GM19193 (cell line): ENCODE measurements around the gene CALU.

Experiments used
- POLR2A ChIP-seq: IDR thresholded peaks from 4 replicates; pipeline ENCODE4 v1.6.1; 2011; ENCODE audit not compliant: insufficient read depth, insufficient read length; ENCODE audit errors: extremely low read depth

Gene CALU

DNA sequence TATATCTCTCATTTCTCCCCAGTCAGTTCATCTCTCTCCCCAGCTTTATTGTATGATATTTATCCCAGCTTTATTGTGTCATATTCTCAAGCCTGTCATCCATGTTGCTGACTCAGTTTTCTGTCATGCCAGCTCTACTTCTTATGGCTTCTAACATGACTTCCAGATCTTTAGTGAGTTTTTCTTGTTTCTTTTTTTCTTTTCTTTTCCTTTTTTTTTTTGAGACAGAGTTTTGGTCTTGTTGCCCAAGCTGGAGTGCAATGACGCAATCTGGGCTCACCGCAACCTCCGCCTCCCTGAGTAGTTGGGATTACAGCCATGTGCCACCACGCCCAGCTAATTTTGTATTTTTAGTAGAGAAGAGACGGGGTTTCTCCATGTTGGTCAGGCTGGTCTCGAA, 28.7 kb upstream of the CALU start:
- TF ChIP-seq POLR2A: no peak

DNA sequence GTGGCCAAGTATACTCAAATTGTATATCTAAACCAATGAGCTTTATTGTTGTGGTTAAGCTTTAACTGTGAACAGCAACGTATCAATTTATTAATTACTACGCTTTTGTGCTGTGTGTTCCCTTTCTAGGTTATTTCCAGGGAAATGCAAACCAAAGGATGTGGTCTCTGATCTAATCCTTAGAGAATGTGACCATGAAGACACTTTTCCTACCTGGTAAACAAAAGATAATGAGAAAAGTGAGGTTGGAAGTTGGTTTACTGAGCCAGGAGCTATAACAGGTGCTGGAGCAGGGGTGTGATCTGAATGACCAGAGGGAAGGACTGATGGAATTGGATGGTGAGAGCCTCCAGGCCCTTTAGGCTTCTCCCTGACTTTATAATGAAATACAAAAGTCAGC, 25.4 kb upstream of the CALU start:
- no peak for TF ChIP-seq POLR2A

DNA sequence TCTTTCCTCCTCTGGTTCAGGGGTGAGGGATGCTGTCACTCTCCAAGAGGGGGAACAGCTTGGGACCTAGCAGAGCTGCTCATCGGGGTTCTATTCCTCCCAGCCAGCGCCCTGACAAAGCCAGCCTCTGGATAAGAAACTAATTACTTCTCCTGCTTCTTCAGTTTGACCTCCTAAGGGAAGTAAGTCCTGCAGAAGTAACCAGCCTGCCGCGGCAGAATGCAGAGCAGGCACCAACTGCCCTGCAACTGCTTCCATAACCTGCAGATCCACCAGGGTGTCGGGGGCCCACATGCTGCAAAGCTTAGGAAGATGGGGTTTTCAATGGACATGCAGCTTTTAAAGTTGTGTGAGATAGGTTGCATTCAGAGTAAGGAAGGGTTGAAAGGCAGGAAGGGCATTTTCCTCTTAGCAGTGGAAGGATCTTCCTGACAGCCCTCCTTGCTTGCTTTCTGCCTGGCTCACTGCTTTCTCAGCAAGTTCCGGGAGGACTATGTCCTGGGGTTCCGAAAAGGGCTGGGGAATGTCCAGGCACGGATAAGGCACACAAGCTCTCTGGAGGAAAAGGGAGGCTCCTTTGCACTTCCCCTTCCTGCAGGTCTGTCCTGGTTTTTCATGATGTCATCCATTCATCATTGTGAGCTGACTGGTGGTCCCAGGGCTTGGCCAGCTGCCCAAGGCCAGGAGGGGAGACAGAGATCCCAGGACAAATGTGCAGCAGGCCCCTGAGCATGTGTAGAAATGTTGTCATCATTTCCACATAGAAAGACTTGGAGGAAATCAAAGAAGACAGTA, 24.3 kb upstream of the CALU start:
- TF ChIP-seq POLR2A: no peak

DNA sequence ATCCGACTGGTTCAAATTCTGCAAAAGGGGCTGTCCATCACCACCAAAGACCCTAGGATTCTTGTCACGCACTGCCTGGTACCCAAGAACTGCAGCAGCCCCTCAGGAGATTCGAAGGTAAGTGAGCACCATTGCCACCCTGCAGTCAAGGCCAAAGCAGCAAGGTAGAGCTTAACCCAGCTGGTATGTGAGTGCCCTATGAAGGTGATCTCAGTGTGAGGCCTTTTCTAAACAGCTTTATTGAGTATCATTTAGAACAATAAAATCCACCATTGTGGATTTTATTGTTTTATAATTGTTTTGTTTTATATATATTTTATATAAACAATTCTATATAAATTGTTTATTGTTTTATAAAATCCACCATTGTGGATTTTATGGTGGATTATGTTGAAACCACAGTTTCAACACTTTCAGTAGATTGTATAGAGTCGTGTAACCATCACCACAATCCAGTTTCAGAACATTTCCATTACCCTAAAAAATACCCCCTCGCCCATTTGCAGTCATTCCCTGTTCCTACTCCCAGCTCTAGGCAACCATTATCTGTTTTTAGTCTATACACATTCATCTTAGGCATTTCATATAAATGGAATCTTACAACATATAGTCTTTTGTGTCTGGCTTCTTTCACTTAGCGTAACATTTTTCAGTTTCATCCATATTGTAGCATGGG, 20.1 kb upstream of the CALU start:
- TF ChIP-seq POLR2A: no peak

DNA sequence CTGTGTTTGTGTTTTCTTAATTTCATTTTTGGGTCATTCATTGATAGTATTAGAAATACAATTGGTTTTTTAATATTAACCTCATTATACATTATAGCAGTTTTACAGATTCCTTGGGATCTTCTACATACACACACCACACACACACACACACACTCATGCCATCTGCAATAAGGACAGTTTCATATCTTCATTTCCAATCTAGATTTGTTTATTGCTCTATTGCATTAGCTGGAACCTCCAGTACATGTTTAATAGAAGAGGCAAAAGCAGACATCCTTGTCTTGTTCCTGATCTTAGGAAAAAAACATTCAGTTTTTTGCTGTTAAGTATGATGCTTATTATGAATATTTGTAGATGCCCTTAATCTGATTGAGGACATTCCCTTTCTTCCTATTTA, 17.8 kb upstream of the CALU start:
- no peak for TF ChIP-seq POLR2A

DNA sequence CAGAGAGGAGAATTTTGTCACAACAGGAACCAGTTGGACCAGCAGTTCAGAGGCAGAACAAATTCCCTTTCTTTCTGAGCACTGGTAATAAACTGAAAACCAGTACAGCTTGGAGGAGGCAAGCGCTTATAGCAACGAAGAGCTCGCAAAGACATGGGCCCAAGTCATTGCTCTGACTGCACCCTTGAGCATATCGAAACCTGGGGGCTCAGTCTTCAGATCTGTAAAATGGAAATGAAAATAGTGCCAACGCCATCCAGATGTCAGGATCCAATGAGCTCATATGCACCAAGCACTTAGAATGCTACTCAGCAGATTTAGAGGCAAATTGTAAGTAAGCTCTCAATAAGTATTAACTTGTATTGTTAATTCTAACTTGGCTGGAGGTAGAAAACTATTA, 14.4 kb upstream of the CALU start:
- TF ChIP-seq POLR2A: no peak

DNA sequence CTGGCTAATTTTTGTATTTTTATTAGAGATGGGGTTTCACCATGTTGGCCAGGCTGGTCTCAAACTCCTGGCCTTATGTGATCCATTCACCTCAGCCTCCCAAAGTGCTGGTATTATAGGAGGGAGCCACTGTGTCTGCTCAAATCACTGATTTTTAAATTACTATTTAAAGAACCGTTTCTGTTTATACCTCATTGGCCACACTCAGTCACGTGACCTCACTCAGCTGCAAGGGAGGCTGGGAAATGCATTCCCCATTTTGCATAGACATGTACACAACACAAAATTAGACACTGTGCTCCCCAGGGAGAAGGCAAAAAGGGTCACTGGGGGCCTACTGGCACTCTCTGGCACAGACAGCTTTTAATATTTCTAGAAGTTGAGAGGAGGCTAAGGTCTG, 13.6 kb upstream of the CALU start:
- TF ChIP-seq POLR2A: no peak

DNA sequence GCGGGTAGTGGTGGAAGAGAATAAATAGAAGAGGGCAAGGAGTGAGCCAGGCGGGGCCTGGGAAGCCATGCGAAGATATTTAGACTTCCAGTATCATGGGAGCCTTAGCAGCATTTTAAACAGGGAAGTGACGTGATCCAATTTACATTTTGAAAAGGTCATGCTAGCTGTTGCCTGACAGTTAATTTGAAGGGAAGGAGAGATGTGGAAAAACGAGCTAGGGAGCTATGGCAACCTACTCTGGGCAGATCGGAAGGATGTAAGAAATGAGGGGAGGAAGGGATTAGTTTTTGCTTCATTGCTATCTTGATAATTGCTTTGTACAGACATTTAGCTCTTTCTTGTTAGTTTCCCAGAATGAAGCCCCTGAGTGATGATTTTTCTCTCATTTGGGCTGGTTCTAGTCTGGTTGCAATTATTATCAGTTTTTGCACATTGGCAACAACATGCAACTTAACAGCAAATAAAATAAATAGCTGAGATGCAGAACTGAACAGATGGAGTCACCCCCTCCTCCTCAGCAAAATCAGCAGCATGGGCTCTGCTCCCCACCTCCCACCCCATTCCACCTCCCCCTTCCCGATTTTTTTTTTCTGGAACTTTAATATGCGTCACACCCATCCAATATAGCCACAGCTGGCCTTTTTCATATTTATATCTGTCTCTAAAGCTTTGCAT, 13.0 kb upstream of the CALU start:
- no peak for TF ChIP-seq POLR2A

DNA sequence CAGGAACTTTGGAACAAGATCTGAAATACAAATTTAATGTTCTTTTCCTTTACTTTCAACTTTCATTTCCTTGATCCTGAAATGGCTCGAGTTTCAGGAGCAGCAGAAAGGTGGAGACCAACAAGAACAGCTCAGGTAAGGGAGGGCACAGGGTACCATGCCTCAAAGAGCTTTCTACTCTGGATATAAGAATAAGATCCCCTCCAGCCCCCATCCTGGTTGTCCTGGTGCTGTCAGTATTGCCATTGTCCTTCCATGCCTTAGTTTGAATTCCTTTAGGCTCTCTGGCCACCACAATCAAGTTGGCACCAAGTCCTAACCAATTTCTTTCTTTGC, 12.5 kb upstream of the CALU start:
- TF ChIP-seq POLR2A: no peak

DNA sequence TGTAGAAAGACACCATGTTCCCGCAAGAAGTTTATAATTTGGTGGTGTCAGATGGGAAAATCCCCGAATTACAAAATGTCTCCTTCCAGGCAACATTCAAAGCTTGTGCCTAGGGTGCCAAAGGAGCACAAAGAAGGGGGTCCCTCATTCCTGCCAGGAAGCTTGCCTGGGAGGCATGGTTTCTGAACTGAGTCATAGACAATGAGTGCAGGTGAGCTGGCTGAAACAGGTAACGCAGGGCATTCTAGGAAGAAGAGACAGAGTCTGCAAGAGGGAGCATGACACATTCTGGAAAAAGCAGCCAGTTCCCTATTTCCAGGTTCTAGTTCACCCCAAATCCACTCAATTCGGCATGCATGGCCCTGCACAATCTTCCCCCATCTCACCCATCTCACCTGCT, 11.9 kb upstream of the CALU start:
- TF ChIP-seq POLR2A: no peak

DNA sequence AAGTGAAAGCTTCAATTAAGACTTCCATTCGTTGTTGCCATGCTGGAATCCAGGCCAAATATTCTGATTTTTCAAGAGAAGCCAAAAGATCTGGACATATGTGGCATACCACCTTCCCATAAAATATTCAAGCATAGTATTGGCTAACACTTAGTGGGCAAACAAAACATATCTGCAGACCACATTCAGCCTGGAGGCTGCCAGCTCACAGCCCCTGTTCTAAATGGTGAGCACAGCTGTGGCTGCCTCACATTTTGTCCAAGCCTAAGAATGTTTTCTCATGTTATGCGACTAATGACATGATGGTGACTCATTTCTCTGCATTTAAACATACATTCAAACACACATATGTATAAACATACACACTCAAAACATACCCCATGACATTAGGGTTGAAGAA, 10.6 kb upstream of the CALU start:
- TF ChIP-seq POLR2A: no peak

DNA sequence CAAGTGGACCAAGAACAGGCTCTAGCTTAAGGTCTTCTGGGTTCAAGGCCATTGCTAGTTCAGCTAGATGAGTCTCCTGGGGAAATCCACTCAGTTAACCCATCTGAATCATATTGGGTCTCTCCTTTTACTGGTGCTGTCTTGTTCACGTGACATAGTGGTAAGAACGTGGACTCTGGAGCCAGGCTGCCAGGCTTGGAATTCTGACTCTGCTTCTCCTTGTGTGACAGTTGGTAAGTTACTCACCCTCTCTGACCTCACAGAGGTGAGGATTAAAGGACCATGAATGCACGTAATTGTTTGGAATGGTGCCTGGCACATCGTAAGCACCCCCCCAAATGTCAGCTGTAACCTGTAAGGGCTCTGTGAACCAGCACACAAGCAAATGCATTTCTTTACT, 9.7 kb upstream of the CALU start:
- TF ChIP-seq POLR2A: no peak

DNA sequence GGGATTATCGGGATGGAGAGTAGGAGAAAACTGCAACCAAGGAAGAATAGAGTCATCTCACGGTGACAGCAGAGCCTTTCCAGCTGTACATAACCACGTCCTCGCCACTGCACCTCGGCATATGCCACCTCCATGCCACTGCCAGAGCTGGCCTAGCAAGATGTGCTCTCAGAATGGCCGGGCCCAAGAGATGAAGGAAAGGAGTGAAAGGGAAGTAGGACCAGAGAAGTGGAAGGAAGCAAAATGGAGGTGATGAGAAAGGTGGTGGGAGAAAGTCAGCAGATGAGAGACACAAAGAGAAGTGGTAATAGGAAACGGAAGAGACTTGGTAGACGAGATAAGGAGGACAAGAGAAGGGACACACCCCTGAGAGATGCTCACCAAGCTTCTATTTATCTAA, 8.0 kb upstream of the CALU start:
- TF ChIP-seq POLR2A: no peak

DNA sequence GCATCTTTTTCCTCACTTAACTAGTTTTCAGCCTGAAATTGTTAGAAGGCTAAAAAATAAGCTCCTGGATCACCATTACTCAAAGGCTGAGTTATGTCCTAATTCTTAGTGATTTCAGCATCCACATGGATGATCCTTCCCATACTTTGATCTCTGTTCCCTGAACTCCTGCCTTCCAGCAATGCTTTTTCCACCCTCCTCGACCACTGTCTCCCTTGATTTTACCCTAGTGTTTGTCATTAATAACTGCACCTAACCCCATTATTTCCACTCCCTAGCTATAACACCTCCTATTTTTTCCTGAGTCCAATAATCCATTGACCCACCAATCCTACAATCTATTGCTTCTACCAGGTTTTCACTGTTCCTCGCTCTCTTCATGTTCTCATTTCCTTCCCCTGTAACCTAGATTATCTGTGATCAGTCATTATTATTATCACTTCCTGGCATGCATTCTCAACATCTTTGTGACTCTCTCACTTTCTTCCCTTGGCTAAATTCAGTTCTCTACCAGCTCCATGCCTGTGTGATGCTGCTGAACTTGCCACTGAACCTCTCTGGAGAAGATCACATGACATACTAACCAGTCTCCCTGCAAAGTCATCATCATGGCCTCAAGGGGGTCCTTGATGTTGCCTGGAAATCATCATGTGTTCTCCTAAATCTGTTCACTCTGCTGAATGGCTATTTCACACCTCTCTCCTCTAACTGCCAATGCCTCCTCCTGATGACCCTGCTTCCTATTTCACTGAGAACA, 6.5 kb upstream of the CALU start:
- TF ChIP-seq POLR2A: no peak

DNA sequence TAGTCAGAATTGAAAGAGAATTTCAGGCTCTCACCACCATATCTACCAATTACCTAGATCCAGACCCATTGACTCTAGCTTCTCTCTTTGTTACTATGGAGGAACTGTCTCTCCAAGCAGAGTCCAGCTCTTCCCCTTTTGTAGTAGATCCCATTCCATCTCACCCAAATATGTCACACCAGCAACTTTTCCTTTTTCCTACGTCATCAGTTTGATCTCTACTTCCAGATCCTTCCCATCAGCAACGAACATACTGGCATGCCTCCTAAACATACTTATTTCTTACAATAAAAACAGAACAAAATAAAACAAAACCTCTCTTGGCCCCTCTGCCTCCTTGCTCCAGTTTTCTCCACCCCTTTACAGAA, 5.9 kb upstream of the CALU start:
- no peak for TF ChIP-seq POLR2A

DNA sequence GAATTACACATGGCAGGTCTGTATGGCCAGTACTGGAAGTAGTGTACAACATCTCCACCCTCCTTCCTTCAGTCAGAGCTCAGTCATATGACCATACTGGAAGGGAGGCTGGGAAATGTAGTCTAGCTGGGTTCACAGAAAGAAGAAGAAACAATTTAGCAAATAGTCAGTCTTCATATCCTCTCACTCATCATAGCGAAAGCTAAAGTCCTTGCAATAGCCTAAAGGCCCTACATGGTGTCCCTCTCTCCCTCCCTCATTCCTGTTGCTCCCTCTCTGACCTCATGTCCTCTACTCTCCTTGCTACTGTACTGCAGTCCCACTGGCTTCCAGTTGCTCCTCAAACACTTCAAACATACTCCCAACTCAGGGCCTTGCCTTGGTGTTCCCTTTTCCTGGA, 4.3 kb upstream of the CALU start:
- no peak for TF ChIP-seq POLR2A

DNA sequence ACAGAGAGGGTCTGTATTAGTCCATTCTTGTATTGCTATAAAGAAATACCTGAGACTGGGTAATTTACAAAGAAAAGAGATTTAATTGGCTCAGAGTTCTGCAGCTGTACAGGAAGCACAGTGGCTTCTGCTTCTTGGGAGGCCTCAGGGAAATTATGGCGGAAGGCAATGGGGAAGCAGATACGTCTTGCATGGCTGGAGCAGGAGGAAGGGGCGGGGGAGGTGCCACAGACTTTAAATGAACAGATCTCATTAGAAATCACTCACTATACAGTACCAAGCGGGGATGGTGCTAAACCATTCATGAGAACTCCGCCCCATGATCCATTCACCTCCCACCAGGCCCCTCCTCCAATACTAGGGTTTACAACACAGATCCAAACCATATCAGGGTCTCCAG, 3.7 kb upstream of the CALU start:
- no peak for TF ChIP-seq POLR2A

DNA sequence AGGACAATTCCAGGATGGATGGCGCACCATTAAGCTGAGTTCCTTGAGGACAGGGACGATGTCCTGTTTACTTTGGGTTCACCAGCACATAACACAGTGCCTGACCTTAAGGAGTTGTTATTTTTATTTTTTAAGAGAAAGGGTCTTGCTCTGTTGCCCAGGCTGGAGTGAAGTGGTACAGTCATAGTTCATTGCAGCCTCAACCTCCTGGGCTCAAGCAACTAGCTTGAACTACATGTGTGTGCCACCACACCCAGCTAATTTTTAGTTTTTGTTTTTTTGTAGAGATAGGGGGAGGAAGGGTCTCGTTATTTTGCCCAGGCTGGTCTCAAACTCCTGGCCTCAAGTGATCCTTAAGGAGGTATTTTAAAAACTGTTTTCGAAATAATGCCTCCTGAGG, 1.7 kb upstream of the CALU start:
- no peak for TF ChIP-seq POLR2A
